Measurements from ENCODE around the gene CDKN2C.

DNA sequence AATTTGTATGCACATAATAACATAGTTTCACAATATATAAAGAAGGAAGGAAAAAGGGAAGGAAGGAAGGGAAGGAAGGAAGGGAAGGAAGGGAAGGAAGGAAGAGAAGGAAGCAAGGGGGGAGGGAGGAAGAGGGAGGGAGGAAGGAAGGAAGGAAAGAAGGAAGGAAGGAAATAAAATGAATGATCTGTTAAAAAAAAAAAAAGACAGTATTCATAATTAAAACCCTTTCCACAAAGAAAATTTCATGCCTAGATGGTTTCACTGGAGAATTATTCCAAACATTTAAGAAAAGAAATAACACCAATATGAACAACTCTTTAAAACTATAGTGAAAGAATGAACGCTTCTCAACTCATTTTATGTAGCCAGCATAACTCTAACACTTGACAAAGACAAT, 44.8 kb downstream of the CDKN2C start:
- no peak for TF ChIP-seq REST (IDR thresholded peaks at IDR 0.05; ENCODE audit: insufficient replicate concordance, low read depth)
- no peak for TF ChIP-seq POLR2AphosphoS5 (IDR thresholded peaks at IDR 0.05; ENCODE audit: low read depth)
